Measurements from ENCODE around the gene SERPINB6. TPM values are rescaled to one million over a fixed set of nuclear protein-coding genes. Genes with fewer than 3 reads are reported as not detected.
"Not testable (repeated sequence)": the region's sequence is repeated elsewhere in the genome, so short reads cannot be mapped to it uniquely, and the experiment has no call there.

The SERPINB6 gene
- 60.4 and 62.5 TPM in 2 replicates for total RNA-seq (2014; rRNA removed; shearing (Covaris generic))

DNA sequence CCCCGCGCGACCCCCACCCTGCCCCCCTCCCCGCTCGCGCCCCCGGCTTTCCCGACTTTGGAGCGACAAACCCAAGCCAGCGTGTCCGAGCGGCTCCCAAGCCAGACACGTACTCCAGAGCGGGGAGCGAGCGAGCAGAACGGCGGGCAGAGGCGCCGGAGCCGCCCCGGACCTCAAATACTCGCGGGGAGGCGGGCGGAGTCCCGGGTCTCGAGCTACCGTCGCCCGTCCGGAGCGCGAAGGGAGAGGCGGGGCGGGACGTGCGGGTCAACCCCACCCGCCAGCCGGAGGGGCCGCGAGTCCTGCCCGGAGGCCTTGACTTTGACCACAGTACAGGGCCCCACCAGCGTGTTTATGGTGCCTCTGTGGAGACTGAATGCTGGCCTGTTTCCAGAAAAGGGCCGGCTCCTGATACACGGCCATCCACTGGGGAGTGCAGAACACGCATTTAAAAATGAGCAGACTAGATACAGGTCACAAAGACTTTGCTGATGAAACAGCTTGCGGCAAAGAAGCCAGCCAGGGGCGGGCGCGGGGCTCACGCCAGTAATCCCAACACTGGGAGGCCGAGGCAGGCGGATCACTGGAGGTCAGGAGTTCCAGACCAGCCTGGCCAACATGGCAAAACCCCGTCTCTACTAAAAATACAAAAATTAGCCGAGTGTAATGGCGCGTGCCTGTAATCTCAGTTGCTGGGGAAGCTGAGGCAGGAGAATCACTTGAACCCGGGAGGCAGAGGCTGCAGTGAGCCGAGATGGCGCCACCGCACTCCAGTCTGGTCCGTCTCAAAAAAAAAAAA, at the start of gene SERPINB6:
TSS of gene SERPINB6 (minus strand) at position 148 of the 799 bp plus-strand sequence. CDS start 12,235 bp downstream, outside the sequence.
- Histone ChIP-seq H3K4me3 (peak within 1 kb of the TSS; percentile 92), H3K36me3 (no peaks in the 10 kb centered on the region), H3K9me3 (replicated peaks) (no peaks in the 10 kb centered on the region), H3K27me3 (no peaks in the 10 kb centered on the region), H3K4me1 (peaks cover 3% of the 10 kb centered on the region), H3K27ac (peak within 1 kb of the TSS; percentile 93)
- DNase-seq: peak; percentile 69 to 75

DNA sequence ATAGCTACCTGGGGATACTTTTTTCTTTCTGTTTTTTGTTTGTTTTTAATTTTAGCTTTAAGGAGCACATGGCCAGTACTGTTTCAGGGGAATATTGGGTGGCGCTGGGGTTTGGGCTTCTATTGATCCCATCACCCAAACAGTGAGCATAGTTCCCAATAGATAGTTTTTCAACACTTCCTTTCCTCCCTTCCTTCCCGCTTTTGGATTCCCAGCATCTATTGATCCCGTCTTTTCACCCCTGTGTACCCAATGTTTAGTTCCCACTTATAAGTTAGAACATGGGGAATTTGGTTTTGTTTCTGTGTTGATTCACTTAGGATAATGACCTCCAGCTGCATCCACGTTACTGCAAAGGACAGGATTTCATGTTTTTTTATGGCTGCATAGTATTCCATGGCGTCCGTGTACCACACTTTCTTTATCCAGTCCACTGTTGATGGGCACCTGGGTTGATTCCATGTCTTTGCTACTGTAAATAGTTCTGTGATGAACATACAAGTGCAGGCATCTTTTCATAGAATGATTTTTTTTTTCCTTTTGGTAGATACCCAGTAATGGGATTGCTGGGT, 48.5 kb upstream of the SERPINB6 start:
- Histone ChIP-seq H3K9me3 (replicated peaks) (no peaks in the 10 kb centered on the region), H3K36me3 (no peaks in the 10 kb centered on the region), H3K27ac (no peak overlapping the region), H3K27me3 (no peaks in the 10 kb centered on the region), H3K4me3 (no peak overlapping the region), H3K4me1 (no peaks in the 10 kb centered on the region; the same call in 1 of the 2 replicates)
- no peak for DNase-seq

DNA sequence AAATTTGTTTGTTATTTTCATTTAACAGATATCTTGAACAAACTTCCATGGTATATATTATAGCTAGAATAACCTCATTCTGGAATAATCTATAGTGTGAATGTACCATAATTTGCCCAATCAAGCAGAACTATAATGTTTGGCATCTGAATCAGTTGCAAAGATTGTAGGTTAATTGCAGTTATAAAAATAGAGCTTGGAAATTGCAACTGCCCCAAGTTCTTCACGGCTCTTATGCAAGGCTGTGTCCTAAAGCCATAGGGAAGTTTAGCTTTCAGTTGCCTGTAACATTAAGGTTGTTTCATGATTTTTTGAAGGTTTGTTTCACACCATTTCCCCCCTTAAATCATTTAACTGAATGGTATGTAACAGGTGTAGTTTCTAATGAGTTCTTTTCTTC, 47.7 kb upstream of the SERPINB6 start:
- no peak overlapping the region for H3K27ac ChIP-seq
- H3K9me3 ChIP-seq (replicated peaks): no peaks in the 10 kb centered on the region
- no peak for DNase-seq
- no peaks in the 10 kb centered on the region for H3K27me3 ChIP-seq
- no peaks in the 10 kb centered on the region; the same call in 1 of the 2 replicates for H3K4me1 ChIP-seq
- no peaks in the 10 kb centered on the region for H3K36me3 ChIP-seq
- H3K4me3 ChIP-seq: no peak overlapping the region

GRCh38 chr6:3017304-3017703, 45.9 kb upstream of the SERPINB6 start:
- no peaks in the 10 kb centered on the region for H3K36me3 ChIP-seq
- no peak for DNase-seq
- H3K9me3 ChIP-seq (replicated peaks): no peaks in the 10 kb centered on the region
- no peak overlapping the region for H3K4me3 ChIP-seq
- H3K4me1 ChIP-seq: no peaks in the 10 kb centered on the region
- no peaks in the 10 kb centered on the region for H3K27me3 ChIP-seq
- no peak overlapping the region for H3K27ac ChIP-seq

GRCh38 chr6:3016473-3017280, 45.3 kb upstream of the SERPINB6 start:
- H3K27ac ChIP-seq: no peak overlapping the region
- DNase-seq: no peak
- no peaks in the 10 kb centered on the region for H3K27me3 ChIP-seq
- no peaks in the 10 kb centered on the region for H3K4me1 ChIP-seq
- no peaks in the 10 kb centered on the region; the same call in 1 of the 2 replicates for H3K9me3 ChIP-seq (replicated peaks)
- no peak overlapping the region for H3K4me3 ChIP-seq
- no peaks in the 10 kb centered on the region for H3K36me3 ChIP-seq

DNA sequence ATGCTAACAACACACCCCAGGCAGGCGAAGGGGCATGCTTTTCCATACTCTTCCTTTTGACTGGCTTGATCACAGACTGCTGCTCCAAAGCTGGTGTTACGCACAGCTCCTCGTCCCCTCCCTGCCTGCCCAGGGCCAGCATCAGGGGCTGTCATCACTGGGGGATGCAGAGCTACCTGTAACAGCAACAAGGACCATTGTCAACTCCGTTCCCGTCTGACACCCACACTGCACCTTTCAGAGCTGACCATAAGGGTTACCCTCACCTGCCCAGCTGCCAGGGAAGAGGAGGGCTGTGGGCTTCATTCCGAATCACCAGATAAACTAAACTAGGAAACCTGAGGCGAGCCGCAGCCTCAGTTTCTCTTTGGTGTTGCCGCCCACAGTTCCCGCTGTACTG, 43.8 kb upstream of the SERPINB6 start:
- Histone ChIP-seq H3K36me3 (peaks cover 7% of the 10 kb centered on the region; the same call in 1 of the 2 replicates), H3K9me3 (replicated peaks) (peaks cover 5% of the 10 kb centered on the region; the same call in 1 of the 2 replicates), H3K4me3 (no peak overlapping the region), H3K27me3 (no peaks in the 10 kb centered on the region), H3K27ac (no peak overlapping the region), H3K4me1 (no peaks in the 10 kb centered on the region)
- no peak for DNase-seq

GRCh38 chr6:3014675-3015066, 43.3 kb upstream of the SERPINB6 start:
- Histone ChIP-seq H3K27me3 (no peaks in the 10 kb centered on the region), H3K27ac (no peak overlapping the region), H3K36me3 (peaks cover 9% of the 10 kb centered on the region; the same call in 1 of the 2 replicates), H3K9me3 (replicated peaks) (peaks cover 5% of the 10 kb centered on the region; the same call in 1 of the 2 replicates), H3K4me3 (no peak overlapping the region), H3K4me1 (no peaks in the 10 kb centered on the region)
- DNase-seq: no peak

GRCh38 chr6:3013901-3014674, 42.7 kb upstream of the SERPINB6 start:
- H3K4me1 ChIP-seq: no peaks in the 10 kb centered on the region
- H3K27me3 ChIP-seq: no peaks in the 10 kb centered on the region
- H3K36me3 ChIP-seq: peaks cover 9% of the 10 kb centered on the region; the same call in 1 of the 2 replicates
- H3K9me3 ChIP-seq (replicated peaks): peaks cover 5% of the 10 kb centered on the region; the same call in 1 of the 2 replicates
- no peak overlapping the region for H3K27ac ChIP-seq
- no peak overlapping the region for H3K4me3 ChIP-seq
- DNase-seq: no peak

GRCh38 chr6:3013486-3013885, 42.1 kb upstream of the SERPINB6 start:
- Histone ChIP-seq H3K27me3 (no peaks in the 10 kb centered on the region), H3K27ac (no peak overlapping the region), H3K9me3 (replicated peaks) (peaks cover 5% of the 10 kb centered on the region; the same call in 1 of the 2 replicates), H3K4me3 (no peak overlapping the region), H3K4me1 (no peaks in the 10 kb centered on the region), H3K36me3 (peaks cover 9% of the 10 kb centered on the region; the same call in 1 of the 2 replicates)
- no peak for DNase-seq

- peak in 1 of 2 experiments; percentile 9 for DNase-seq
- H3K27me3 ChIP-seq: no peaks in the 10 kb centered on the region
- peaks cover 5% of the 10 kb centered on the region; the same call in 1 of the 2 replicates for H3K9me3 ChIP-seq (replicated peaks)
- peaks cover 9% of the 10 kb centered on the region; the same call in 1 of the 2 replicates for H3K36me3 ChIP-seq
- no peak overlapping the region for H3K27ac ChIP-seq
- no peaks in the 10 kb centered on the region for H3K4me1 ChIP-seq
- no peak overlapping the region for H3K4me3 ChIP-seq
Measured at GRCh38 chr6:3011592-3011991, 40.2 kb upstream of the SERPINB6 start.

GRCh38 chr6:3011158-3011557, 39.8 kb upstream of the SERPINB6 start:
- H3K27ac ChIP-seq: no peak overlapping the region
- no peak overlapping the region for H3K4me3 ChIP-seq
- DNase-seq: no peak
- H3K4me1 ChIP-seq: no peaks in the 10 kb centered on the region
- H3K36me3 ChIP-seq: peaks cover 9% of the 10 kb centered on the region; the same call in 1 of the 2 replicates
- H3K27me3 ChIP-seq: no peaks in the 10 kb centered on the region
- H3K9me3 ChIP-seq (replicated peaks): peaks cover 5% of the 10 kb centered on the region; the same call in 1 of the 2 replicates

DNA sequence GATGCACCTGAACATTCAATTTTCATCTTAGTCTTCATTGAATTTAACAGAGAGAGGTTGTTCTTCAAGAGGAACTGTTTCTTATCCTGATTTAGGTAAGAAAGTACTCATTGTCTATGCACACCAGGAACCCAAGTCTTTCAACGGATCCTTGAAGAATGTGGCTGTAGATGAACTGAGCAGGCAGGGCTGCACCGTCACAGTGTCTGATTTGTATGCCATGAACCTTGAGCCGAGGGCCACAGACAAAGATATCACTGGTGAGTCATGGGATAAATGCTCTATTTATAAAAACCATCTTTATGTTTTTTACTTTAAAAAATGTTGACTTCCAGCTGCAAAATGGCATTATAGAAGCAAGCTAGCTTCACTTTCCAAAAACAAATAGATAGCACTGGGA, 38.6 kb upstream of the SERPINB6 start:
- H3K4me1 ChIP-seq: no peaks in the 10 kb centered on the region
- no peak overlapping the region for H3K4me3 ChIP-seq
- H3K9me3 ChIP-seq (replicated peaks): peaks cover 5% of the 10 kb centered on the region; the same call in 1 of the 2 replicates
- H3K36me3 ChIP-seq: peaks cover 9% of the 10 kb centered on the region; the same call in 1 of the 2 replicates
- no peak for DNase-seq
- no peak overlapping the region for H3K27ac ChIP-seq
- H3K27me3 ChIP-seq: no peaks in the 10 kb centered on the region

DNA sequence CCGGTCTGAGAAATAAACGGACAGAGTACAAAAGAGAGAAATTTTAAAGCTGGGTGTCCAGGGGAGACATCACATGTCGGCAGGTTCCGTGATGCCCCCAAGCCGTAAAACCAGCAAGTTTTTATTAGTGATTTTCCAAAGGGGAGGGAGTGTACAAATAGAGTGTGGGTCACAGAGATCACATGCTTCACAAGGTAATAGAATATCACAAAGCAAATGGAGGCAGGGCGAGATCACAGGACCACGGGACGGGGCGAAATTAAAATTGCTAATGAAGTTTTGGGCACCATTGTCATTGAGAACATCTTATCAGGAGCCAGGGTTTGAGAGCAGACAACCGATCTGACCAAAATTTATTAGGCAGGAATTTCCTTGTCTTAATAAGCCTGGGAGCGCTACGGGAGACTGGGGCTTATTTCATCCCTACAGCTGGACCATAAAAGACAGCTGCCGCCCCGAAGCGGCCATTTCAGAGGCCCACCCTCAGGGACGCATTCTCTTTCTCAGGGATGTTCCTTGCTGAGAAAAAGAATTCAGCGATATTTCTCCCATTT, 37.4 kb upstream of the SERPINB6 start:
- not testable (repeated sequence) for H3K9me3 ChIP-seq (replicated peaks); H3K4me3 ChIP-seq; H3K27ac ChIP-seq; H3K27me3 ChIP-seq; H3K4me1 ChIP-seq; H3K36me3 ChIP-seq; DNase-seq

DNA sequence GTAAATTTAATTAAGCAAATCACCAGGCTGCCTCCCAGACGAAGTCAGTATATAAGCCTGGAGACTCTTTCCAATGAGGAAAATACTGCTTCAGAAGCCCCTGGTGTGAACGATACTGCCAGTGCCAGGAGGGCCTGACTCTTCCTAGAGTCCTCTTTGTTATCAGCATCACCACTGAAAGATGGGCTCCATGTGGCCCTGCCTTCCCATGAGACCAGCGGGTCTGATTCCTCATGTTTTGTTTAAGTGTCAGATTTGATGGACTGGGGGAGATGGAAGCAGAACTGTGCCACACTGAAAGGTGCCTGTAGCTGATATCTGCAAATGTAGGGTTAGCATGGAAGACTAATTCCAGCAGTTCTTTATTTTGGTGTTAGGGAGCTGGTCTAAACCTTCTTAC, 36.2 kb upstream of the SERPINB6 start:
- H3K36me3 ChIP-seq: peaks cover 9% of the 10 kb centered on the region; the same call in 1 of the 2 replicates
- no peak for DNase-seq
- no peak overlapping the region for H3K4me3 ChIP-seq

More for the DNA sequence above, 36.2 kb upstream of the SERPINB6 start:
- H3K4me1 ChIP-seq: no peaks in the 10 kb centered on the region
- H3K27me3 ChIP-seq: no peaks in the 10 kb centered on the region
- no peak overlapping the region for H3K27ac ChIP-seq
- H3K9me3 ChIP-seq (replicated peaks): peaks cover 5% of the 10 kb centered on the region; the same call in 1 of the 2 replicates
